ENCODE measurements around the gene CMC2. TPM values are rescaled to one million over a fixed set of nuclear protein-coding genes. Genes with fewer than 3 reads are reported as not detected.

The CMC2 gene
- total and polyA plus RNA-seq, 2 of the 8 experiments (the other 6 are each of a cell fraction or from before 2014, with no cell fraction given): 66.6 to 116 TPM

DNA sequence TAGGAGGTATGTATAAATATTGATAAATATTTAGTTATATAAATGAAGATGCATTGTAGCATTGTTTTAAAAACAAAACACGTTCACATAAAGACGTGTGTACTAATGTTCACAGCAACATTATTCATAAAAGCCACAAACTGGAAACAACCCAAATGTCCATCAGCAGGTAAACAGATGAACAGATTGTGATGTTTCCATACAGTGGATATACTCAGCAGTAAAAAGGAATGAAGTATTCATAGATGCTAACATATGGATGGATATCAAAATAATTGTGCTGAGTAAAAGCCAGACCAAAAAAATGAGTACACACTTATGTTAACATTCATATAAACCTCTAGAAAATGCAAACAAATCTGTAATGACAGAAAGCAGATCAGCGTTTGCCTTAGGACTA, 6.3 kb upstream of the CMC2 start (continued):
- TF ChIP-seq CTCF (IDR thresholded peaks at IDR 0.05; ENCODE audit: control extremely low read depth in 1 of 3, insufficient read depth in 1 of 3, low read depth in 1 of 3, low read length in 3 of 3) (no peak), ASH2L (IDR thresholded peaks at IDR 0.05; ENCODE audit: low read length) (no peak), KDM5A (IDR thresholded peaks at IDR 0.05; ENCODE audit: low read length) (no peak), CREB1 (IDR thresholded peaks at IDR 0.05) (no peak), CBX8 (IDR thresholded peaks at IDR 0.05; ENCODE audit: borderline replicate concordance, low read depth, low read length) (no peak), FOSL1 (IDR thresholded peaks at IDR 0.05; ENCODE audit: insufficient read depth, low read depth, low read length) (no peak), KDM1A (IDR thresholded peaks at IDR 0.05; ENCODE audit: borderline replicate concordance, low read length) (no peak)
